DMS53 treated with DMSO at 0.1 percent for 48 hours (cell line): ENCODE results near the gene EHMT1.
A peak's percentile ranks its signal among the peaks of the same experiment; 100 is the strongest.

Source experiments
- DNase-seq: peaks from one replicate; lab custom pipeline; 2025; ENCODE audit not compliant: unreplicated experiment; lab: John Stamatoyannopoulos, UW

The EHMT1 gene

GRCh38 chr9:137671721-137672120 lies 52.9 kb downstream of the EHMT1 start:
- no peak for DNase-seq

GRCh38 chr9:137672907-137673791 lies 54.3 kb downstream of the EHMT1 start:
- peak; percentile 68 for DNase-seq

- no peak for DNase-seq
Measured at GRCh38 chr9:137673886-137674285, 55.1 kb downstream of the EHMT1 start.

- no peak for DNase-seq
Measured at GRCh38 chr9:137674307-137674975, 55.6 kb downstream of the EHMT1 start.

GRCh38 chr9:137674976-137675320 lies 56.1 kb downstream of the EHMT1 start:
- no peak for DNase-seq

GRCh38 chr9:137676998-137677397 lies 58.2 kb downstream of the EHMT1 start:
- DNase-seq: no peak

GRCh38 chr9:137678202-137678601 lies 59.4 kb downstream of the EHMT1 start:
- DNase-seq: no peak

GRCh38 chr9:137679249-137679648 lies 60.4 kb downstream of the EHMT1 start:
- DNase-seq: no peak

GRCh38 chr9:137679695-137680305 lies 61.0 kb downstream of the EHMT1 start:
- DNase-seq: no peak

GRCh38 chr9:137680444-137681358 lies 61.9 kb downstream of the EHMT1 start:
- DNase-seq: no peak

- peak; percentile 50 for DNase-seq
Measured at GRCh38 chr9:137682428-137683105, 63.8 kb downstream of the EHMT1 start.

GRCh38 chr9:137683262-137683864 lies 64.6 kb downstream of the EHMT1 start:
- DNase-seq: no peak

GRCh38 chr9:137685035-137685740 lies 66.4 kb downstream of the EHMT1 start:
- no peak for DNase-seq

GRCh38 chr9:137685741-137686420 lies 67.1 kb downstream of the EHMT1 start:
- no peak for DNase-seq

GRCh38 chr9:137688261-137688660 lies 69.5 kb downstream of the EHMT1 start:
- no peak for DNase-seq

- DNase-seq: peak; percentile 8
Measured at GRCh38 chr9:137688725-137689124, 69.9 kb downstream of the EHMT1 start.

GRCh38 chr9:137689745-137690529 lies 71.1 kb downstream of the EHMT1 start:
- DNase-seq: peak; percentile 3
